HG02588 (cell line): Measurements from ENCODE around the gene PYROXD2.
A peak's percentile ranks its signal among the peaks of the same experiment; 100 is the strongest.

Experiments
- ATAC-seq: cut with Tn5 transposase; IDR thresholded peaks from one replicate; pipeline ENCODE4 v1.9.1; 2021; ENCODE audit warnings: mild to moderate bottlenecking, moderate library complexity; ENCODE audit not compliant: unreplicated experiment

The PYROXD2 gene

GRCh38 chr10:98414932-98415730 is at the start of gene PYROXD2:
Gene PYROXD2, minus strand, starts transcription at chr10:98415182. Its CDS starts 47 bp downstream, at chr10:98415135.
- ATAC-seq, result no peak

- ATAC-seq, result no peak
These were observed 49.2 kb upstream of the PYROXD2 start for GRCh38 chr10:98463976-98464754.

GRCh38 chr10:98463016-98463415 is 48.0 kb upstream of the PYROXD2 start:
- no peak for ATAC-seq

- no peak for ATAC-seq
These were observed 46.5 kb upstream of the PYROXD2 start for GRCh38 chr10:98461500-98461842.

- no peak for ATAC-seq
These were observed 46.0 kb upstream of the PYROXD2 start for GRCh38 chr10:98460837-98461499.

GRCh38 chr10:98458809-98459784 is 44.1 kb upstream of the PYROXD2 start:
- no peak for ATAC-seq

GRCh38 chr10:98457721-98458120 is 42.7 kb upstream of the PYROXD2 start:
- no peak for ATAC-seq

GRCh38 chr10:98456686-98457482 is 41.9 kb upstream of the PYROXD2 start:
- ATAC-seq, result no peak

GRCh38 chr10:98456043-98456570 is 41.1 kb upstream of the PYROXD2 start:
- ATAC-seq, result no peak

- no peak for ATAC-seq
These were observed 38.7 kb upstream of the PYROXD2 start for GRCh38 chr10:98453729-98454128.

GRCh38 chr10:98450618-98451017 is 35.6 kb upstream of the PYROXD2 start:
- ATAC-seq, result no peak

GRCh38 chr10:98449287-98449686 is 34.3 kb upstream of the PYROXD2 start:
- no peak for ATAC-seq

- peak; percentile 86 for ATAC-seq
These were observed 31.8 kb upstream of the PYROXD2 start, which contains the start of gene HPS1 for GRCh38 chr10:98446661-98447221. Gene HPS1, minus strand, starts transcription at chr10:98446935. Its CDS starts 3,695 bp downstream, at chr10:98443240.

GRCh38 chr10:98446151-98446660 is 31.2 kb upstream of the PYROXD2 start:
- peak; percentile 21 for ATAC-seq

- no peak for ATAC-seq
These were observed 30.3 kb upstream of the PYROXD2 start for GRCh38 chr10:98445200-98445812.

GRCh38 chr10:98444314-98445006 is 29.5 kb upstream of the PYROXD2 start:
- peak; percentile 27 for ATAC-seq

GRCh38 chr10:98438715-98439114 is 23.7 kb upstream of the PYROXD2 start:
- ATAC-seq, result no peak

- no peak for ATAC-seq
These were observed 21.7 kb upstream of the PYROXD2 start for GRCh38 chr10:98436704-98437103.
